Measurements from ENCODE around the gene DIP2A.

DNA sequence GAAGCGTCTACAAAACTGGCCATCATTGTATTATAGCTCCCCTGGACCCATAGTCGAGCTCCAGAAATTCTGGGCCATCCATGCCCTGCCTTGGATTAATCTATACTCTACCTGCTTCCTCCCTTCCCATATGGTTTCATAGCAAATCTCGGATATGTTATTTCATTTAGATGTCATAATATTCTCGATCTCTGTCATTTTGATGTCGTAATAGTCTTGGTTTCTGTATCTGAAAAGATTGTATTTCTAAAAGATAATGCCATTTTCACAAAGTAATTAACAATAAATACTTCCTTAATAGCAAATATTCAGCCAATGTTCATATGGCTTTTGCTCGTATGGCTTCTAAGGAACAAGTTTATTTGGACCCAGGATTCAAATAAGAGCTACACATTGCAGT, 35.1 kb downstream of the DIP2A start:
- TF ChIP-seq GATA2 (IDR thresholded peaks at IDR 0.05; ENCODE audit: low read depth, low read length) = no peak
- TF ChIP-seq GATA3 (IDR thresholded peaks at IDR 0.05; ENCODE audit: low read depth, low read length) = no peak

Data from SH-SY5Y (cell line).